ENCODE results near the gene UBE2L3. TPM values are rescaled to one million over a fixed set of nuclear protein-coding genes. Genes with fewer than 3 reads are reported as not detected.

The UBE2L3 gene
- total and polyA plus RNA-seq, 2 of the 13 experiments (the other 11 are each of a cell fraction or from before 2014, with no cell fraction given), result 30.2 to 58.1 TPM

- TF ChIP-seq THAP11 (CRISPR knock-in tag; IDR thresholded peaks at IDR 0.05) (0 out of 2 replicates have a peak, but pooled peaks have one; percentile 42), NR2C2 (CRISPR knock-in tag; IDR thresholded peaks at IDR 0.05; ENCODE audit: borderline replicate concordance) (peak; percentile 34; the same call in 1 of the 2 replicates), PHF8 (CRISPR knock-in tag; IDR thresholded peaks at IDR 0.05) (peak; percentile 74), ASH2L (IDR thresholded peaks at IDR 0.05; ENCODE audit: insufficient read length, low read depth, low read length) (peak; percentile 49), ZNF577 (CRISPR knock-in tag; IDR thresholded peaks at IDR 0.05; ENCODE audit: borderline replicate concordance, low read depth) (no peak), POLR2A (IDR thresholded peaks at IDR 0.05; ENCODE audit: insufficient read depth in 1 of 2, low read depth in 2 of 2, low read length in 2 of 2) (peak; percentile 56 to 65), ZNF274 (CRISPR knock-in tag; IDR thresholded peaks at IDR 0.05) (peak; percentile 60; the same call in 1 of the 2 replicates), GATAD1 (CRISPR knock-in tag; IDR thresholded peaks at IDR 0.05) (peak; percentile 33; the same call in 1 of the 2 replicates), SATB2 (CRISPR knock-in tag; IDR thresholded peaks at IDR 0.05) (0 out of 2 replicates have a peak, but pooled peaks have one; percentile 35), CHD2 (IDR thresholded peaks at IDR 0.05; ENCODE audit: low read depth, low read length) (0 out of 2 replicates have a peak, but pooled peaks have one; percentile 7), SRSF9 (IDR thresholded peaks at IDR 0.05; ENCODE audit: borderline replicate concordance, insufficient read depth, low read depth, low read length, poor library complexity, severe bottlenecking) (no peak), ELF1 (CRISPR knock-in tag; IDR thresholded peaks at IDR 0.05) (peak; percentile 31; the same call in 1 of the 2 replicates), MXD4 (CRISPR knock-in tag; IDR thresholded peaks at IDR 0.05) (peak; percentile 60; the same call in 1 of the 2 replicates), FOXC1 (CRISPR knock-in tag; IDR thresholded peaks at IDR 0.05; ENCODE audit: borderline replicate concordance) (0 out of 2 replicates have a peak, but pooled peaks have one; percentile 9), ZNF839 (CRISPR knock-in tag; IDR thresholded peaks at IDR 0.05; ENCODE audit: borderline replicate concordance) (no peak), SRY (CRISPR knock-in tag; IDR thresholded peaks at IDR 0.05) (0 out of 2 replicates have a peak, but pooled peaks have one; percentile 36), ZNF30 (CRISPR knock-in tag; IDR thresholded peaks at IDR 0.05) (0 out of 2 replicates have a peak, but pooled peaks have one; percentile 52), AHR (CRISPR knock-in tag; IDR thresholded peaks at IDR 0.05) (peak; percentile 32; the same call in 1 of the 2 replicates), TFAP4 (IDR thresholded peaks at IDR 0.05; ENCODE audit: borderline replicate concordance, low read depth) (peak; percentile 41; the same call in 1 of the 2 replicates), ZNF235 (CRISPR knock-in tag; IDR thresholded peaks at IDR 0.05; ENCODE audit: borderline replicate concordance) (no peak), ZNF891 (CRISPR knock-in tag; IDR thresholded peaks at IDR 0.05) (peak; percentile 90), KLF11 (CRISPR knock-in tag; IDR thresholded peaks at IDR 0.05) (no peak), ZNF547 (CRISPR knock-in tag; IDR thresholded peaks at IDR 0.05) (peak; percentile 38; the same call in 1 of the 2 replicates)
- TF ChIP-seq, protein P1, sequence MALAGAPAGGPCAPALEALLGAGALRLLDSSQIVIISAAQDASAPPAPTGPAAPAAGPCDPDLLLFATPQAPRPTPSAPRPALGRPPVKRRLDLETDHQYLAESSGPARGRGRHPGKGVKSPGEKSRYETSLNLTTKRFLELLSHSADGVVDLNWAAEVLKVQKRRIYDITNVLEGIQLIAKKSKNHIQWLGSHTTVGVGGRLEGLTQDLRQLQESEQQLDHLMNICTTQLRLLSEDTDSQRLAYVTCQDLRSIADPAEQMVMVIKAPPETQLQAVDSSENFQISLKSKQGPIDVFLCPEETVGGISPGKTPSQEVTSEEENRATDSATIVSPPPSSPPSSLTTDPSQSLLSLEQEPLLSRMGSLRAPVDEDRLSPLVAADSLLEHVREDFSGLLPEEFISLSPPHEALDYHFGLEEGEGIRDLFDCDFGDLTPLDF (CRISPR knock-in tag; IDR thresholded peaks at IDR 0.05), result peak; percentile 88
- TF ChIP-seq, protein P2, sequence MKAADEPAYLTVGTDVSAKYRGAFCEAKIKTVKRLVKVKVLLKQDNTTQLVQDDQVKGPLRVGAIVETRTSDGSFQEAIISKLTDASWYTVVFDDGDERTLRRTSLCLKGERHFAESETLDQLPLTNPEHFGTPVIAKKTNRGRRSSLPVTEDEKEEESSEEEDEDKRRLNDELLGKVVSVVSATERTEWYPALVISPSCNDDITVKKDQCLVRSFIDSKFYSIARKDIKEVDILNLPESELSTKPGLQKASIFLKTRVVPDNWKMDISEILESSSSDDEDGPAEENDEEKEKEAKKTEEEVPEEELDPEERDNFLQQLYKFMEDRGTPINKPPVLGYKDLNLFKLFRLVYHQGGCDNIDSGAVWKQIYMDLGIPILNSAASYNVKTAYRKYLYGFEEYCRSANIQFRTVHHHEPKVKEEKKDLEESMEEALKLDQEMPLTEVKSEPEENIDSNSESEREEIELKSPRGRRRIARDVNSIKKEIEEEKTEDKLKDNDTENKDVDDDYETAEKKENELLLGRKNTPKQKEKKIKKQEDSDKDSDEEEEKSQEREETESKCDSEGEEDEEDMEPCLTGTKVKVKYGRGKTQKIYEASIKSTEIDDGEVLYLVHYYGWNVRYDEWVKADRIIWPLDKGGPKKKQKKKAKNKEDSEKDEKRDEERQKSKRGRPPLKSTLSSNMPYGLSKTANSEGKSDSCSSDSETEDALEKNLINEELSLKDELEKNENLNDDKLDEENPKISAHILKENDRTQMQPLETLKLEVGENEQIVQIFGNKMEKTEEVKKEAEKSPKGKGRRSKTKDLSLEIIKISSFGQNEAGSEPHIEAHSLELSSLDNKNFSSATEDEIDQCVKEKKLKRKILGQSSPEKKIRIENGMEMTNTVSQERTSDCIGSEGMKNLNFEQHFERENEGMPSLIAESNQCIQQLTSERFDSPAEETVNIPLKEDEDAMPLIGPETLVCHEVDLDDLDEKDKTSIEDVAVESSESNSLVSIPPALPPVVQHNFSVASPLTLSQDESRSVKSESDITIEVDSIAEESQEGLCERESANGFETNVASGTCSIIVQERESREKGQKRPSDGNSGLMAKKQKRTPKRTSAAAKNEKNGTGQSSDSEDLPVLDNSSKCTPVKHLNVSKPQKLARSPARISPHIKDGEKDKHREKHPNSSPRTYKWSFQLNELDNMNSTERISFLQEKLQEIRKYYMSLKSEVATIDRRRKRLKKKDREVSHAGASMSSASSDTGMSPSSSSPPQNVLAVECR (CRISPR knock-in tag; IDR thresholded peaks at IDR 0.05; ENCODE audit: borderline replicate concordance), result peak; percentile 80; the same call in 1 of the 2 replicates
These were observed 84.6 kb downstream of the UBE2L3 start (continued) for GRCh38 chr22:21652010-21652546.
